ENCODE data around the gene WDR62. TPM values are rescaled to one million over a fixed set of nuclear protein-coding genes. Genes with fewer than 3 reads are reported as not detected.

Gene WDR62
- total RNA-seq, 4 donors from 2014 or later = 0.17 to 0.62 (median 0.29) TPM

- ATAC-seq = no peak
- Histone ChIP-seq H3K27me3 (no peaks in the 10 kb centered on the region), H3K4me1 (no peaks in the 10 kb centered on the region), H3K4me3 (no peak overlapping the region), H3K9me3 (no peaks in the 10 kb centered on the region), H3K36me3 (no peaks in the 10 kb centered on the region), H3K27ac (no peak overlapping the region)
- TF ChIP-seq EP300 (IDR thresholded peaks at IDR 0.05) (no peak), POLR2A (IDR thresholded peaks at IDR 0.05) (no peak), POLR2AphosphoS5 (IDR thresholded peaks at IDR 0.05) (no peak)
- TF ChIP-seq, protein P1, sequence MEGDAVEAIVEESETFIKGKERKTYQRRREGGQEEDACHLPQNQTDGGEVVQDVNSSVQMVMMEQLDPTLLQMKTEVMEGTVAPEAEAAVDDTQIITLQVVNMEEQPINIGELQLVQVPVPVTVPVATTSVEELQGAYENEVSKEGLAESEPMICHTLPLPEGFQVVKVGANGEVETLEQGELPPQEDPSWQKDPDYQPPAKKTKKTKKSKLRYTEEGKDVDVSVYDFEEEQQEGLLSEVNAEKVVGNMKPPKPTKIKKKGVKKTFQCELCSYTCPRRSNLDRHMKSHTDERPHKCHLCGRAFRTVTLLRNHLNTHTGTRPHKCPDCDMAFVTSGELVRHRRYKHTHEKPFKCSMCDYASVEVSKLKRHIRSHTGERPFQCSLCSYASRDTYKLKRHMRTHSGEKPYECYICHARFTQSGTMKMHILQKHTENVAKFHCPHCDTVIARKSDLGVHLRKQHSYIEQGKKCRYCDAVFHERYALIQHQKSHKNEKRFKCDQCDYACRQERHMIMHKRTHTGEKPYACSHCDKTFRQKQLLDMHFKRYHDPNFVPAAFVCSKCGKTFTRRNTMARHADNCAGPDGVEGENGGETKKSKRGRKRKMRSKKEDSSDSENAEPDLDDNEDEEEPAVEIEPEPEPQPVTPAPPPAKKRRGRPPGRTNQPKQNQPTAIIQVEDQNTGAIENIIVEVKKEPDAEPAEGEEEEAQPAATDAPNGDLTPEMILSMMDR (IDR thresholded peaks at IDR 0.05) = no peak
- 98 to 100% methylated on average over 1 to 3 of the region's 3 CpGs for WGBS, 2 donors (ENCODE audit: low coverage in 1 of 2)
These were observed 24.8 kb downstream of the WDR62 start for GRCh38 chr19:36079389-36079945.

DNA sequence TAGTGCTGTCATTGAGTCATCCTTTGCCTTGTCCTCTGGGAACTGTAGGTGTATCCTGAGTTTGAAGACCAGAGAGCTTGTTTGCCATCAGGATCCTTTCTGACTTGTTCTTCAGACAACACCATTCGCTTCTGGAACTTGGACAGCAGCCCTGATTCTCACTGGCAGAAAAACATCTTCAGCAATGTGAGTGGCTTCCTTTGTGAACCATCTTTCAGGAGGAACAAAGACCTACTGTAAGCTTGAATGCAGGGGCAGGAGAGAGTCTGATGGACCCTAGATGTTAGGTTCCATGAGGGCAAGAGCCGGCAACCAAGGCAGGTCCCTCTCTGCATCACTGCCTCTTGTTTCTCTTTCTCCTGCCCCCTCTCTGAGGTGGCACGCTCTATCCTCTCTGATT is 26.7 kb downstream of the WDR62 start:
- no peak overlapping the region for H3K4me3 ChIP-seq
- no peak for ATAC-seq
- H3K36me3 ChIP-seq = no peaks in the 10 kb centered on the region
- H3K4me1 ChIP-seq = no peaks in the 10 kb centered on the region
- H3K27me3 ChIP-seq = no peaks in the 10 kb centered on the region
- no peaks in the 10 kb centered on the region for H3K9me3 ChIP-seq
- WGBS, 2 donors (ENCODE audit: low coverage in 1 of 2) = 40% methylated on average over 1 of the region's 3 CpGs; no CpG with 5 or more reads in 1 of the 2 donors
- no peak overlapping the region for H3K27ac ChIP-seq
- TF ChIP-seq EP300 (IDR thresholded peaks at IDR 0.05) (no peak), POLR2A (IDR thresholded peaks at IDR 0.05) (no peak), POLR2AphosphoS5 (IDR thresholded peaks at IDR 0.05) (no peak)
- TF ChIP-seq, protein P1 (IDR thresholded peaks at IDR 0.05) = no peak

DNA sequence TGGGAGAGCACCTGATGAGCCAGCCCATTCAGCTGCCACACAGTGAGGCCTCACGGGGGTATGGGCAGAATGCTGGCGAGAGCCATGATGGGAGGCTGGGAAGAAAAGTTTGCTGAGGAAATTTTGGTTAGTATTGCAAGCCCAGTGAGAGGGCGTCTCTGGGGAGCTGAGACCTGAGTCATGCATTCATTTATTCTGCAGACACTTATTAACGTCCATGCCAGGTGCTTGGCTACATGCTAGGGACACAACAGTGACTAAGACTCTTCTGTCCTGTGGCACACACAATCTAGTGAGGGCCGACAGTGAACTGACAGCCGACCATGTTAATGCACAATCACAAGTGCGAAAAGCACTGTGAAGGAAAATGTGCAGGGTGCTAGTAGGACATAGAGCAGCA is 27.2 kb downstream of the WDR62 start:
- Histone ChIP-seq H3K27ac (no peak overlapping the region), H3K9me3 (no peaks in the 10 kb centered on the region), H3K36me3 (no peaks in the 10 kb centered on the region), H3K27me3 (no peaks in the 10 kb centered on the region), H3K4me1 (no peaks in the 10 kb centered on the region), H3K4me3 (no peak overlapping the region)
- ATAC-seq = no peak
- TF ChIP-seq, protein P1 (IDR thresholded peaks at IDR 0.05) = no peak
- TF ChIP-seq POLR2A (IDR thresholded peaks at IDR 0.05) = no peak
- no peak for TF ChIP-seq EP300 (IDR thresholded peaks at IDR 0.05)
- TF ChIP-seq POLR2AphosphoS5 (IDR thresholded peaks at IDR 0.05) = no peak
- WGBS, 2 donors (ENCODE audit: low coverage in 1 of 2) = 78% methylated on average over 4 of the region's 7 CpGs; no CpG with 5 or more reads in 1 of the 2 donors

- no peaks in the 10 kb centered on the region for H3K9me3 ChIP-seq
- ATAC-seq = no peak
- no peaks in the 10 kb centered on the region for H3K4me1 ChIP-seq
- 92 to 94% methylated on average over 4 to 5 of the region's 13 CpGs for WGBS, 2 donors (ENCODE audit: low coverage in 1 of 2)
- no peak for TF ChIP-seq POLR2A (IDR thresholded peaks at IDR 0.05)
- TF ChIP-seq, protein P1 (IDR thresholded peaks at IDR 0.05) = no peak
- no peak for TF ChIP-seq EP300 (IDR thresholded peaks at IDR 0.05)
- TF ChIP-seq POLR2AphosphoS5 (IDR thresholded peaks at IDR 0.05) = no peak
- H3K27me3 ChIP-seq = no peaks in the 10 kb centered on the region
- no peak overlapping the region for H3K27ac ChIP-seq
- H3K36me3 ChIP-seq = no peaks in the 10 kb centered on the region
- no peak overlapping the region for H3K4me3 ChIP-seq
These were observed 28.2 kb downstream of the WDR62 start for GRCh38 chr19:36082916-36083315.

- no CpG with 5 or more reads among the region's 12 CpGs for WGBS, 2 donors (ENCODE audit: low coverage in 1 of 2)
- Histone ChIP-seq H3K4me3 (no peak overlapping the region), H3K4me1 (no peaks in the 10 kb centered on the region), H3K27ac (no peak overlapping the region), H3K9me3 (no peaks in the 10 kb centered on the region), H3K36me3 (no peaks in the 10 kb centered on the region), H3K27me3 (no peaks in the 10 kb centered on the region)
- ATAC-seq = no peak
- no peak for TF ChIP-seq EP300 (IDR thresholded peaks at IDR 0.05)
- TF ChIP-seq, protein P1 (IDR thresholded peaks at IDR 0.05) = no peak
These were observed 29.7 kb downstream of the WDR62 start for GRCh38 chr19:36084231-36085009.
